OCI-LY3 (cell line): Measurements from ENCODE around the gene TNK1.

Experiments
- H2AFZ ChIP-seq: fragments of 200-600, 300-600 bp; shearing (Covaris generic); 2 replicates; pipeline ENCODE4 v1.6.0; 2014; ENCODE audit warnings: antibody characterized with exemption, low read depth, low read length
- H3K27ac ChIP-seq: fragments of 200-600, 300-600 bp; sonication (generic); 2 replicates; pipeline ENCODE4 v1.5.1; 2014; ENCODE audit warnings: mild to moderate bottlenecking, low read length, moderate library complexity, mixed read lengths
- H3K27me3 ChIP-seq: fragments of 200-600, 300-600 bp; sonication (generic); 2 replicates; pipeline ENCODE4 v1.6.1; 2014; ENCODE audit warnings: low read depth, low read length, mixed read lengths
- H3K36me3 ChIP-seq: fragments of 200-600, 300-600 bp; sonication (generic); replicated peaks from 2 replicates; pipeline ENCODE3; 2014; ENCODE audit warnings: low read depth, low read length, mixed read lengths
- H3K4me1 ChIP-seq: fragments of 300-600, 200-600 bp; sonication (generic); 2 replicates; pipeline ENCODE4 v1.6.1; 2014; ENCODE audit warnings: low read length, mixed read lengths
- H3K4me2 ChIP-seq: fragments of 200-600, 300-600 bp; sonication (generic); 2 replicates; pipeline ENCODE4 v1.6.1; 2014; ENCODE audit warnings: low read length, mixed read lengths
- H3K4me3 ChIP-seq: fragments of 300-600, 200-600 bp; sonication (generic); 2 replicates; pipeline ENCODE4 v1.5.1; 2014; ENCODE audit warnings: antibody characterized with exemption, mild to moderate bottlenecking, low read length, moderate library complexity
- H3K79me2 ChIP-seq: fragments of 300-600, 200-600 bp; shearing (Covaris generic); 2 replicates; pipeline ENCODE4 v1.6.1; 2014; ENCODE audit warnings: mild to moderate bottlenecking, low read length, mixed read lengths
- H3K9ac ChIP-seq: fragments of 300-600, 200-600 bp; shearing (Covaris generic); 2 replicates; pipeline ENCODE4 v1.6.0; 2014; ENCODE audit warnings: mild to moderate bottlenecking, low read length, moderate library complexity
- H3K9me3 ChIP-seq: fragments of 200-600, 300-600 bp; shearing (Covaris generic); 2 replicates; pipeline ENCODE4 v1.6.1; 2014; ENCODE audit warnings: low read length, mixed read lengths; ENCODE audit not compliant: insufficient read depth
- H4K20me1 ChIP-seq: fragments of 200-600, 300-600 bp; sonication (generic); 2 replicates; pipeline ENCODE4 v1.6.1; 2016; ENCODE audit warnings: low read length, mixed read lengths; ENCODE audit not compliant: insufficient read depth
- EZH2phosphoT487 ChIP-seq: fragments of 200-600 bp; shearing (Covaris generic); IDR thresholded peaks from 2 replicates; pipeline ENCODE4 v1.6.1; 2018; ENCODE audit warnings: antibody characterized with exemption, mixed run types, low read depth
- TF ChIP-seq, protein P1 (sequence below): fragments of 200-600, 300-600 bp; sonication (generic); IDR thresholded peaks from 2 replicates; pipeline ENCODE4 v1.5.1; 2014; ENCODE audit warnings: antibody characterized with exemption, low read length, low read depth

Gene TNK1

DNA sequence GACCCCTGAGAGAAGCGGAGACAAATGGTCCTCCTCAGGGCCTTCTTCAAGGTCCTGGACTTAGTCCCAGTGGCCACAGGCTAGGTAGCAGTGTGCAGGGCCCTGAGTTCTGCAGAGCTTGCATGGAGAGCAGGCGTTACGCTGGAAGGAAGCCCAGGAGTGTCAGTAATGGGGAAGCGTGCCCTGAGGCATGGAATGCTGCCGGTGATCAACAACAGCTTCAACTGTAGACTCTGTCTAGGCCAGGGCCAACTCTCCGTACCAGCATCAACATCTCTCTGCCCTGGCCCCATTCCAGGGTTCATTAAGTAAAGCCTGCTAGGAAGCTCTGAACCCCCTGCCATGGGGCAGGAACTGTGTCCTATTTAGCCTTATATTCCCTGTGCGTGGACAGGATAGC is 568 bp upstream of the TNK1 start:
- H3K27me3 ChIP-seq = no peaks in the 10 kb centered on the region
- H3K9ac ChIP-seq = no peak overlapping the region
- H3K79me2 ChIP-seq = no peaks in the 10 kb centered on the region
- H3K36me3 ChIP-seq = no peaks in the 10 kb centered on the region
- H3K9me3 ChIP-seq = 0 out of 2 replicates have a peak, but pooled peaks cover 5% of the 10 kb centered on the region
- no peaks in the 10 kb centered on the region for H4K20me1 ChIP-seq
- peaks cover 9% of the 10 kb centered on the region; the same call in 1 of the 2 replicates for H3K4me1 ChIP-seq
- no peak overlapping the region for H3K4me2 ChIP-seq
- no peak overlapping the region for H3K27ac ChIP-seq
- H3K4me3 ChIP-seq = no peak overlapping the region
- no peak overlapping the region for H2AFZ ChIP-seq
- TF ChIP-seq EZH2phosphoT487 = no peak
- TF ChIP-seq, protein P1, sequence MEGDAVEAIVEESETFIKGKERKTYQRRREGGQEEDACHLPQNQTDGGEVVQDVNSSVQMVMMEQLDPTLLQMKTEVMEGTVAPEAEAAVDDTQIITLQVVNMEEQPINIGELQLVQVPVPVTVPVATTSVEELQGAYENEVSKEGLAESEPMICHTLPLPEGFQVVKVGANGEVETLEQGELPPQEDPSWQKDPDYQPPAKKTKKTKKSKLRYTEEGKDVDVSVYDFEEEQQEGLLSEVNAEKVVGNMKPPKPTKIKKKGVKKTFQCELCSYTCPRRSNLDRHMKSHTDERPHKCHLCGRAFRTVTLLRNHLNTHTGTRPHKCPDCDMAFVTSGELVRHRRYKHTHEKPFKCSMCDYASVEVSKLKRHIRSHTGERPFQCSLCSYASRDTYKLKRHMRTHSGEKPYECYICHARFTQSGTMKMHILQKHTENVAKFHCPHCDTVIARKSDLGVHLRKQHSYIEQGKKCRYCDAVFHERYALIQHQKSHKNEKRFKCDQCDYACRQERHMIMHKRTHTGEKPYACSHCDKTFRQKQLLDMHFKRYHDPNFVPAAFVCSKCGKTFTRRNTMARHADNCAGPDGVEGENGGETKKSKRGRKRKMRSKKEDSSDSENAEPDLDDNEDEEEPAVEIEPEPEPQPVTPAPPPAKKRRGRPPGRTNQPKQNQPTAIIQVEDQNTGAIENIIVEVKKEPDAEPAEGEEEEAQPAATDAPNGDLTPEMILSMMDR = no peak

DNA sequence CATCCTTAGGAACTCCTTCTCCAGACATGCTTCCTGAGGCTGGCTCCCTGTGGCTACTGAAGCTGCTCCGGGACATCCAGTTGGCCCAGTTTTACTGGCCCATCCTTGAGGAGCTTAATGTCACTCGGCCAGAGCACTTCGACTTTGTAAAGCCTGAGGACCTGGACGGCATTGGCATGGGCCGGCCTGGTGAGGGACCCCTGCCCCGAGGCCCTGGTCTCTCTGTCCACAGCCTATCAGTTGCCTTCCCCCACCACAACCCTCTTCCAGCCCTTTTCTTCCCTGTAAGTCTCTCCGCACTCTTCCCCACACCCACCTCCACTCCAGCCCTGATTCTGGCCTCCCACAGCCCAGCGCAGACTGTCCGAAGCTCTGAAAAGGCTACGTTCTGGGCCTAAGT is 2.0 kb downstream of the TNK1 start:
- no peak overlapping the region for H3K27ac ChIP-seq
- H3K36me3 ChIP-seq = no peaks in the 10 kb centered on the region
- no peak overlapping the region for H3K4me2 ChIP-seq
- H3K79me2 ChIP-seq = no peaks in the 10 kb centered on the region
- H4K20me1 ChIP-seq = no peaks in the 10 kb centered on the region
- peaks cover 9% of the 10 kb centered on the region; the same call in 1 of the 2 replicates for H3K4me1 ChIP-seq
- no peaks in the 10 kb centered on the region for H3K27me3 ChIP-seq
- TF ChIP-seq, protein P1 = no peak
- TF ChIP-seq EZH2phosphoT487 = no peak
- H3K4me3 ChIP-seq = no peak overlapping the region
- no peak overlapping the region for H2AFZ ChIP-seq
- H3K9me3 ChIP-seq = 0 out of 2 replicates have a peak, but pooled peaks cover 5% of the 10 kb centered on the region
- H3K9ac ChIP-seq = no peak overlapping the region

- Histone ChIP-seq H2AFZ (no peak overlapping the region), H3K9me3 (0 out of 2 replicates have a peak, but pooled peaks cover 5% of the 10 kb centered on the region), H3K27me3 (no peaks in the 10 kb centered on the region), H4K20me1 (no peaks in the 10 kb centered on the region), H3K27ac (no peak overlapping the region), H3K4me1 (peaks cover 9% of the 10 kb centered on the region; the same call in 1 of the 2 replicates), H3K36me3 (no peaks in the 10 kb centered on the region), H3K79me2 (no peaks in the 10 kb centered on the region), H3K9ac (no peak overlapping the region), H3K4me2 (peak overlapping the region; percentile 77), H3K4me3 (peak overlapping the region; percentile 84)
- no peak for TF ChIP-seq EZH2phosphoT487
- TF ChIP-seq, protein P1 = no peak
Measured at GRCh38 chr17:7383371-7383741, 2.5 kb downstream of the TNK1 start.

GRCh38 chr17:7383742-7384488 is 3.0 kb downstream of the TNK1 start:
- H3K9ac ChIP-seq = peak overlapping the region; percentile 67
- H4K20me1 ChIP-seq = no peaks in the 10 kb centered on the region
- H3K79me2 ChIP-seq = no peaks in the 10 kb centered on the region
- H3K4me2 ChIP-seq = peak overlapping the region; percentile 77
- peak overlapping the region; percentile 86; the same call in 1 of the 2 replicates for H2AFZ ChIP-seq
- 0 out of 2 replicates have a peak, but pooled peaks cover 5% of the 10 kb centered on the region for H3K9me3 ChIP-seq
- H3K27ac ChIP-seq = no peak overlapping the region
- H3K27me3 ChIP-seq = no peaks in the 10 kb centered on the region
- H3K36me3 ChIP-seq = no peaks in the 10 kb centered on the region
- peak overlapping the region; percentile 84 for H3K4me3 ChIP-seq
- H3K4me1 ChIP-seq = peaks cover 9% of the 10 kb centered on the region; the same call in 1 of the 2 replicates
- TF ChIP-seq, protein P1 = no peak
- no peak for TF ChIP-seq EZH2phosphoT487
